HCT116 (cell line): ENCODE data around the gene PFKFB2. TPM values are rescaled to one million over a fixed set of nuclear protein-coding genes. Genes with fewer than 3 reads are reported as not detected.

Experiments
- ATAC-seq: fragments of 200-7000 bp; cut with Tn5 transposase; 2 replicates; pipeline ENCODE4 v1.9.1; 2020; ENCODE audit warnings: mild to moderate bottlenecking, moderate library complexity
- Bru-seq: library from RNA; stranded (reverse); fragments of 400-500 nt; gene quantifications from one replicate; lab custom pipeline; 2021; lab: Mats Ljungman, UMichigan
- BruChase-seq, 2 experiments: library from RNA; stranded (reverse); fragments of 400-500 nt; gene quantifications; one replicate each; lab custom pipeline; 2021; lab: Mats Ljungman, UMichigan
- BruUV-seq: library from RNA; stranded (reverse); fragments of 400-500 nt; replicated peaks from 2 replicates; lab custom pipeline; 2021; lab: Mats Ljungman, UMichigan
- CTCF ChIA-PET: fragments of 300-600 bp; sonication (Branson Sonifier 250); formaldehyde crosslinking; loops from one replicate; lab custom pipeline; 2021; ENCODE audit warnings: antibody characterized with exemption; lab: Charles Lee
- POLR2A ChIA-PET: fragments of 300-600, 350-600 bp; sonication (Branson Sonifier 250); formaldehyde crosslinking; loops from one replicate; lab custom pipeline; 2021; ENCODE audit warnings: antibody characterized with exemption; lab: Charles Lee
- RAD21 ChIA-PET, 2 experiments: fragments of 300-600 bp; sonication (Branson Sonifier 250); formaldehyde crosslinking; loops; one replicate each; lab custom pipeline; 2023; ENCODE audit warnings: low total read pairs in 2 of 2; ENCODE audit not compliant: uncharacterized antibody in 2 of 2, unreplicated experiment in 2 of 2, low non-redundant PET in 1 of 2; lab: Charles Lee
- DNase-seq: peaks from one replicate; pipeline ENCODE4 v3.0.0-alpha.2; 2010; ENCODE audit warnings: low read depth, low spot score
- H2AFZ ChIP-seq: fragments of 200-600 bp; shearing (Covaris generic), sonication (generic); 2 replicates; pipeline ENCODE4 v1.6.1; 2017; ENCODE audit warnings: low read depth, mixed run types, mixed read lengths, antibody characterized with exemption, low read length; ENCODE audit not compliant: poor library complexity, severe bottlenecking
- H3K27ac ChIP-seq: 2 replicates; pipeline ENCODE4 v1.5.1; 2012; ENCODE audit warnings: low read depth, low read length
- H3K27me3 ChIP-seq: fragments of 200-600 bp; sonication (generic); 2 replicates; pipeline ENCODE4 v1.6.1; 2016; ENCODE audit warnings: mixed run types, low read length, mixed read lengths; ENCODE audit not compliant: insufficient read depth
- H3K36me3 ChIP-seq, 2 experiments: fragments of 200-500 bp in 1 of 2; fragments of 200-600 bp in 1 of 2; sonication (Bioruptor generic) in 1 of 2; sonication (generic) in 1 of 2; 2 replicates each; pipeline versions ENCODE4 v1.5.1 to v1.6.1; 2014 to 2016; ENCODE audit warnings: low read length in 2 of 2, inconsistent platforms in 1 of 2, mixed read lengths in 1 of 2, mixed run types in 1 of 2; ENCODE audit not compliant: insufficient read depth in 2 of 2, control insufficient read depth in 1 of 2
- H3K4me1 ChIP-seq, 2 experiments: fragments of 200-600 bp in 1 of 2; sonication (generic) in 1 of 2; 2 replicates each; pipeline versions ENCODE4 v1.5.1 to v1.6.1; 2012 to 2017; ENCODE audit warnings: low read length in 2 of 2, inconsistent platforms in 1 of 2, mild to moderate bottlenecking in 1 of 2, mixed read lengths in 1 of 2, mixed run types in 1 of 2, moderate library complexity in 1 of 2; ENCODE audit not compliant: insufficient read depth in 2 of 2, control insufficient read depth in 1 of 2
- H3K4me2 ChIP-seq: fragments of 200-600 bp; sonication (generic); 2 replicates; pipeline ENCODE4 v1.6.1; 2017; ENCODE audit warnings: mixed run types, low read length, mixed read lengths
- H3K4me3 ChIP-seq, 2 experiments: fragments of 200-600 bp in 1 of 2; sonication (generic) in 1 of 2; replicated peaks in 1 of 2; 2 replicates each; pipeline ENCODE4 v1.5.1; 2011 to 2016; ENCODE audit warnings: low read length in 2 of 2, control low read depth in 1 of 2, low read depth in 1 of 2, mild to moderate bottlenecking in 1 of 2, mixed read lengths in 1 of 2, mixed run types in 1 of 2
- H3K79me2 ChIP-seq: fragments of 200-600 bp; sonication (generic); 2 replicates; pipeline ENCODE4 v1.6.1; 2017; ENCODE audit warnings: mild to moderate bottlenecking, mixed run types, low read length, moderate library complexity, mixed read lengths; ENCODE audit not compliant: insufficient read depth
- H3K9ac ChIP-seq: fragments of 200-600 bp; sonication (generic); 2 replicates; pipeline ENCODE4 v1.6.1; 2016; ENCODE audit warnings: low read length, mixed read lengths
- H3K9me2 ChIP-seq: fragments of 200-600 bp; sonication (generic), shearing (Covaris generic); 2 replicates; pipeline ENCODE4 v1.6.1; 2017; ENCODE audit warnings: mixed run types, mild to moderate bottlenecking, moderate library complexity; ENCODE audit not compliant: insufficient read depth
- H3K9me3 ChIP-seq, 2 experiments: fragments of 200-500 bp in 1 of 2; fragments of 200-600 bp in 1 of 2; sonication (Bioruptor generic) in 1 of 2; sonication (generic) in 1 of 2; 2 replicates each; pipeline ENCODE4 v1.6.1; 2014 to 2017; ENCODE audit warnings: low read length in 2 of 2, mixed read lengths in 2 of 2, inconsistent platforms in 1 of 2, low read depth in 1 of 2, mild to moderate bottlenecking in 1 of 2, mixed run types in 1 of 2, moderate library complexity in 1 of 2; ENCODE audit not compliant: control insufficient read depth in 1 of 2, insufficient read depth in 1 of 2
- H4K20me1 ChIP-seq: fragments of 200-600 bp; sonication (generic), shearing (Covaris generic); 2 replicates; pipeline ENCODE4 v1.6.1; 2017; ENCODE audit warnings: mixed run types, mild to moderate bottlenecking, moderate library complexity; ENCODE audit not compliant: insufficient read depth
- ATF3 ChIP-seq: IDR thresholded peaks from 2 replicates; pipeline ENCODE4 v1.6.1; 2012
- CBX3 ChIP-seq: IDR thresholded peaks from 2 replicates; pipeline ENCODE4 v1.6.1; 2012; ENCODE audit warnings: low read depth
- EGR1 ChIP-seq: IDR thresholded peaks from 2 replicates; pipeline ENCODE4 v1.6.1; 2012; ENCODE audit warnings: low read depth
- ELF1 ChIP-seq: IDR thresholded peaks from 2 replicates; pipeline ENCODE4 v1.6.1; 2012; ENCODE audit warnings: low read depth, borderline replicate concordance
- EZH2 ChIP-seq: fragments of 200-600 bp; sonication (generic); IDR thresholded peaks from 2 replicates; pipeline ENCODE4 v1.6.1; 2017; ENCODE audit warnings: antibody characterized with exemption, mixed run types
- EZH2phosphoT487 ChIP-seq: fragments of 200-600 bp; IDR thresholded peaks from 2 replicates; pipeline ENCODE4 v1.6.1; 2018; ENCODE audit warnings: antibody characterized with exemption, borderline replicate concordance
- JUND ChIP-seq: IDR thresholded peaks from 2 replicates; pipeline ENCODE4 v1.6.1; 2012
- POLR2A ChIP-seq: IDR thresholded peaks from 2 replicates; pipeline ENCODE4 v1.7.0; 2011; ENCODE audit warnings: borderline replicate concordance; ENCODE audit not compliant: insufficient read depth, insufficient read length; ENCODE audit errors: extremely low read depth
- POLR2AphosphoS5 ChIP-seq: IDR thresholded peaks from 2 replicates; pipeline ENCODE4 v1.6.1; 2011; ENCODE audit warnings: mild to moderate bottlenecking, low read depth, low read length, moderate library complexity
- RAD21 ChIP-seq: IDR thresholded peaks from 2 replicates; pipeline ENCODE4 v1.6.1; 2012; ENCODE audit warnings: low read depth, mild to moderate bottlenecking
- SIN3A ChIP-seq: IDR thresholded peaks from 2 replicates; pipeline ENCODE4 v1.6.1; 2012; ENCODE audit warnings: low read depth
- SP1 ChIP-seq: IDR thresholded peaks from 2 replicates; pipeline ENCODE4 v1.6.1; 2012; ENCODE audit warnings: low read depth
- SRF ChIP-seq: IDR thresholded peaks from 2 replicates; pipeline ENCODE4 v1.6.1; 2012; ENCODE audit warnings: low read depth
- TCF7L2 ChIP-seq: IDR thresholded peaks from 2 replicates; pipeline ENCODE4 v1.7.0; 2011; ENCODE audit warnings: borderline replicate concordance, inconsistent platforms; ENCODE audit not compliant: insufficient read depth, insufficient read length; ENCODE audit errors: extremely low read depth
- YY1 ChIP-seq: IDR thresholded peaks from 2 replicates; pipeline ENCODE4 v1.6.1; 2011; ENCODE audit warnings: low read length, low read depth, moderate library complexity, mild to moderate bottlenecking; ENCODE audit not compliant: insufficient replicate concordance; ENCODE audit errors: extremely low read depth
- ZFX ChIP-seq: fragments of 450-650 bp; IDR thresholded peaks from 2 replicates; pipeline ENCODE4 v1.6.1; 2017
- intact Hi-C: fragments of 100-400 bp; cut with micrococcal nuclease; formaldehyde crosslinking; loops from 2 replicates; pipeline ENCODE4 v1.10.0; 2022
- long read RNA-seq: library from polyadenylated mRNA; unstranded; transcript quantifications from one replicate; pipeline ENCODE4 v2.0.0, GENCODE V29; 2021; ENCODE audit not compliant: unreplicated experiment
- polyA plus RNA-seq: library from polyadenylated mRNA; unstranded; fragments of >200 nt; gene quantifications from 2 replicates; pipeline ENCODE4 v1.2.1, GENCODE V29; 2012; ENCODE audit warnings: missing spikeins
- total RNA-seq: library from RNA; stranded (reverse); gene quantifications from one replicate; pipeline ENCODE4 v1.2.1, GENCODE V29; 2021; ENCODE audit not compliant: unreplicated experiment
- TF ChIP-seq, protein P1 (sequence below): IDR thresholded peaks from 2 replicates; pipeline ENCODE4 v1.6.1; 2012; ENCODE audit warnings: low read depth
- TF ChIP-seq, protein P2 (sequence below), 3 experiments: fragments of 200-600 bp in 1 of 3; sonication (generic) in 1 of 3; IDR thresholded peaks in 2 of 3; conservative IDR thresholded peaks in 1 of 3; 2 replicates each; pipeline ENCODE4 v1.5.1; 2012 to 2017; ENCODE audit warnings: low read depth in 2 of 3, low read length in 2 of 3, antibody characterized with exemption in 1 of 3, borderline replicate concordance in 1 of 3, control low read depth in 1 of 3, mild to moderate bottlenecking in 1 of 3, mixed read lengths in 1 of 3, mixed run types in 1 of 3, moderate library complexity in 1 of 3; ENCODE audit not compliant: insufficient read depth in 1 of 3
- TF ChIP-seq, protein P3 (sequence below): IDR thresholded peaks from 2 replicates; pipeline ENCODE4 v1.6.1; 2012

PFKFB2 gene
- total RNA-seq (13.9 TPM), Bru-seq, nascent RNA (percentile 57 among the genes with signal in this experiment), BruChase-seq, experiment 1, labeled RNA remaining after a 6-hour chase (percentile 82 among the genes with signal in this experiment), BruChase-seq, experiment 2, labeled RNA remaining after a 2-hour chase (percentile 73 among the genes with signal in this experiment)
- polyA plus RNA-seq: 3.7 and 4.1 TPM in 2 replicates
- long read RNA-seq, transcript PFKFB2-201 (15 exons, 3,494 nt): major isoform, 5 of 14 reads
- long read RNA-seq, partial matches to known transcripts: 1 of 14 reads
- long read RNA-seq, other reads (novel, unspliced or antisense): 6 of 14 reads

- Histone ChIP-seq H3K4me3 (peak within 1 kb of the TSS; percentile 88 to 90), H3K27me3 (no peaks in the 10 kb centered on the region), H3K4me2 (peak within 1 kb of the TSS; percentile 73), H2AFZ (no peak within 1 kb of the TSS), H4K20me1 (peaks cover 8% of the 10 kb centered on the region; the same call in 1 of the 2 replicates), H3K9me3 (no peaks in the 10 kb centered on the region), H3K27ac (peak within 1 kb of the TSS; percentile 85), H3K79me2 (peaks cover 27% of the 10 kb centered on the region), H3K36me3 (peaks cover 5 to 12% of the 10 kb centered on the region in 2 experiments; a peak in 2 of 4 replicates), H3K9me2 (no peaks in the 10 kb centered on the region), H3K4me1 (peaks cover 11 to 29% of the 10 kb centered on the region in 2 experiments), H3K9ac (peak within 1 kb of the TSS; percentile 96)
- POLR2A ChIA-PET: interaction anchor here (0.6 to 1.8 kb wide), 12 partner anchors 16 to 418 kb away, joined by 3 to 9 read pairs (median 4); partner anchors contain the start of genes C1orf116 and DYRK3
- BruUV-seq: TSS peak; percentile 72
- ATAC-seq (peak; percentile 89), DNase-seq (peak; percentile 99)
- RAD21 ChIA-PET: interaction anchor here in 1 of 2 experiments (1.3 kb wide), 1 partner anchor 21 kb away, joined by 3 read pairs; the partner anchor contains the start of gene C1orf116
- intact Hi-C loops: no loop called here
- CTCF ChIA-PET: interaction anchor here (0.6 to 2.1 kb wide), 7 partner anchors 49 to 564 kb away, joined by 3 to 13 read pairs (median 3); no protein-coding TSS in a partner anchor
- TF ChIP-seq EZH2: no peak
- TF ChIP-seq, protein P1, sequence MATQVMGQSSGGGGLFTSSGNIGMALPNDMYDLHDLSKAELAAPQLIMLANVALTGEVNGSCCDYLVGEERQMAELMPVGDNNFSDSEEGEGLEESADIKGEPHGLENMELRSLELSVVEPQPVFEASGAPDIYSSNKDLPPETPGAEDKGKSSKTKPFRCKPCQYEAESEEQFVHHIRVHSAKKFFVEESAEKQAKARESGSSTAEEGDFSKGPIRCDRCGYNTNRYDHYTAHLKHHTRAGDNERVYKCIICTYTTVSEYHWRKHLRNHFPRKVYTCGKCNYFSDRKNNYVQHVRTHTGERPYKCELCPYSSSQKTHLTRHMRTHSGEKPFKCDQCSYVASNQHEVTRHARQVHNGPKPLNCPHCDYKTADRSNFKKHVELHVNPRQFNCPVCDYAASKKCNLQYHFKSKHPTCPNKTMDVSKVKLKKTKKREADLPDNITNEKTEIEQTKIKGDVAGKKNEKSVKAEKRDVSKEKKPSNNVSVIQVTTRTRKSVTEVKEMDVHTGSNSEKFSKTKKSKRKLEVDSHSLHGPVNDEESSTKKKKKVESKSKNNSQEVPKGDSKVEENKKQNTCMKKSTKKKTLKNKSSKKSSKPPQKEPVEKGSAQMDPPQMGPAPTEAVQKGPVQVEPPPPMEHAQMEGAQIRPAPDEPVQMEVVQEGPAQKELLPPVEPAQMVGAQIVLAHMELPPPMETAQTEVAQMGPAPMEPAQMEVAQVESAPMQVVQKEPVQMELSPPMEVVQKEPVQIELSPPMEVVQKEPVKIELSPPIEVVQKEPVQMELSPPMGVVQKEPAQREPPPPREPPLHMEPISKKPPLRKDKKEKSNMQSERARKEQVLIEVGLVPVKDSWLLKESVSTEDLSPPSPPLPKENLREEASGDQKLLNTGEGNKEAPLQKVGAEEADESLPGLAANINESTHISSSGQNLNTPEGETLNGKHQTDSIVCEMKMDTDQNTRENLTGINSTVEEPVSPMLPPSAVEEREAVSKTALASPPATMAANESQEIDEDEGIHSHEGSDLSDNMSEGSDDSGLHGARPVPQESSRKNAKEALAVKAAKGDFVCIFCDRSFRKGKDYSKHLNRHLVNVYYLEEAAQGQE: no peak
- peak; percentile 72 for TF ChIP-seq POLR2A
- TF ChIP-seq SP1: peak; percentile 89
- TF ChIP-seq, protein P2, sequence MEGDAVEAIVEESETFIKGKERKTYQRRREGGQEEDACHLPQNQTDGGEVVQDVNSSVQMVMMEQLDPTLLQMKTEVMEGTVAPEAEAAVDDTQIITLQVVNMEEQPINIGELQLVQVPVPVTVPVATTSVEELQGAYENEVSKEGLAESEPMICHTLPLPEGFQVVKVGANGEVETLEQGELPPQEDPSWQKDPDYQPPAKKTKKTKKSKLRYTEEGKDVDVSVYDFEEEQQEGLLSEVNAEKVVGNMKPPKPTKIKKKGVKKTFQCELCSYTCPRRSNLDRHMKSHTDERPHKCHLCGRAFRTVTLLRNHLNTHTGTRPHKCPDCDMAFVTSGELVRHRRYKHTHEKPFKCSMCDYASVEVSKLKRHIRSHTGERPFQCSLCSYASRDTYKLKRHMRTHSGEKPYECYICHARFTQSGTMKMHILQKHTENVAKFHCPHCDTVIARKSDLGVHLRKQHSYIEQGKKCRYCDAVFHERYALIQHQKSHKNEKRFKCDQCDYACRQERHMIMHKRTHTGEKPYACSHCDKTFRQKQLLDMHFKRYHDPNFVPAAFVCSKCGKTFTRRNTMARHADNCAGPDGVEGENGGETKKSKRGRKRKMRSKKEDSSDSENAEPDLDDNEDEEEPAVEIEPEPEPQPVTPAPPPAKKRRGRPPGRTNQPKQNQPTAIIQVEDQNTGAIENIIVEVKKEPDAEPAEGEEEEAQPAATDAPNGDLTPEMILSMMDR (IDR thresholded peaks at IDR 0.05 in 2 of 3, conservative IDR thresholded peaks at IDR 0.05 in 1 of 3; ENCODE audit: borderline replicate concordance in 1 of 3, insufficient read depth in 1 of 3, low read depth in 2 of 3, low read length in 2 of 3): 0 out of 6 replicates have a peak, but pooled peaks of 1 of the 3 experiments have one; percentile 19
- peak; percentile 86 for TF ChIP-seq SIN3A
- no peak for TF ChIP-seq EZH2phosphoT487
- TF ChIP-seq POLR2AphosphoS5: peak; percentile 86
- TF ChIP-seq ATF3: no peak
- peak; percentile 6; the same call in 1 of the 2 replicates for TF ChIP-seq SRF
- no peak for TF ChIP-seq ZFX
- TF ChIP-seq, protein P3, sequence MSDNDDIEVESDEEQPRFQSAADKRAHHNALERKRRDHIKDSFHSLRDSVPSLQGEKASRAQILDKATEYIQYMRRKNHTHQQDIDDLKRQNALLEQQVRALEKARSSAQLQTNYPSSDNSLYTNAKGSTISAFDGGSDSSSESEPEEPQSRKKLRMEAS: peak; percentile 73
- no peak for TF ChIP-seq RAD21
- peak; percentile 78 for TF ChIP-seq CBX3
- peak; percentile 51 for TF ChIP-seq TCF7L2
- TF ChIP-seq YY1: peak; percentile 65
- TF ChIP-seq ELF1: no peak
- no peak for TF ChIP-seq JUND
- peak; percentile 79 for TF ChIP-seq EGR1
These were observed at the start of gene PFKFB2 for GRCh38 chr1:207052911-207053769. Gene PFKFB2 (plus strand): TSS chr1:207053275. CDS start chr1:207054718, 1,443 bp downstream.
